Stimulated activated CD8-positive, alpha-beta memory T cell treated with anti-CD3 and anti-CD28 coated beads, Interleukin-7, amount 100 ng/mL, for 24 hours (primary cell): ENCODE measurements around the gene MAGI2.

ENCODE experiments used
- DNase-seq: peaks from one replicate; pipeline ENCODE4 v3.0.0-alpha.2; 2020; ENCODE audit warnings: low read depth

MAGI2 gene

DNA sequence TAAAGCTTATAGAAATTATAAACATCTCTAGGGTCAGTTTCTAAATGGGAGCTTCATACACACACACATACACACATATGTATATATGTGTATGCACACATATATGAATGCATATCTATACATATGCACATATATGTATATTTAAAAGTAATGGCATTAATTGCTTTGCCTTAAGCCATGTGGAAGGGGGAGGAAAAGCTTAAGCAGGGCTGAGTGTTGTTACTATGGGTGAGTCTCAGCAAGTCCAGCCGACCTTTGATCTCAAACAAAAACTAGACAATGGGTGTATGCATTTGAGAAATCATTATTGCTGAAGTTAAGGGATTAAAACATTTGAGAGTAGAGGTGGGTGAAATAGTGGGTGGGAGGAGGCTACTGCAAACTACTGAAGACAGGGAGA is 546.7 kb downstream of the MAGI2 start:
- no peak for DNase-seq

DNA sequence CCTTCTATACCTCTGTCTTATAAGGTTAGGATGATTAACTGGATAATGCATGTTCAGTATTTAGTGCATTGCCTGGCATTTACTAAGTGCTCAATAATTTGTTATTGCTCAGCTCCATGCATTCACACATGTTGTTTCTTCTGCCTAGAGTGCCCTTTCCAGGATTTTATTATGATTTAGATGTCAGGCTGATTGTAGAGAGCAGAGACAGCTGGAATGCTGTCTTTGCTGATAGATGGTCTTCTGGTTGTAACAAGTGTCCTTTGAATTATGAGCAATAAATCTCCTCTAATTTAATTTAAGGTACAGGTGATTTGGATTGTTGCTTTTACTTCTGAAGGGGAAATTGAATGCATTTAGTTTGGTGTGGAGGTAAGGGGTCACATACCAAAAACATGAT is 548.0 kb downstream of the MAGI2 start:
- no peak for DNase-seq

DNA sequence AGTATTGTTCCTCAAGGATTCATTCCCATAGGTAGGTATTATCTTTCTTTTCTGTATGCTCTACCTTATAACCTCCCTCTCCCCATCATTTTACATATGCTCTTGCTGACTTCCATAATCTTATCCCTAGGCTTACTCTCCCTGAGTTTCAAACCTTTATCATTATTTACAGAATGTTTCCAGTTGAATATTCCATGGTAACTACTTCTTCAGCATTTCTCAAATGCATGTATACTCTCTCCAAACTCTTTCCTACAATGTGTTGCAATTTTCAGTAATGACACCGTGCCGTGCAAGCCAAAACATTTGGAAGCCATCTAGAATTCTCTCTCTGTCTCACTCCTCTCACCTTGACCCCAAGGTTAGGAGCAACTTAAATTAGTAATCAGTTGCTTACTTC is 548.5 kb downstream of the MAGI2 start:
- DNase-seq, result no peak

DNA sequence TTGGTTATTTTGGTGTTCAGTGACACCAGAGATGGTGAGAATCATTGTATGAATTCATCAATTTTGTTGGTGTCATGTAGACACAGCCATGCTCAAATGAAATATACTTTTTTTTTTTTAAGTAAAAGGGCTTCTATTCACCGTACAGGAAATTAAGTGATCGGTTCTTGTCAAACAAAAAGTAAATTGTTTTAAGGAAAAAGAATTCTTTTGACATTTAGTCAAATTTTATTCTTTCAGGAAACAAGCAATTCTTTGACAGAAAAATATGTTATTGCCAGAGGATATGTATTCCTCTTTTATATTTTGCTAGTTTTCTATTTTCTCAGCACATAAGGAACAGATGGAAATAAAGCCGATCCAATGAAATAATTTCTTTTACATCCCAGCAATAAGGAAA is 551.9 kb downstream of the MAGI2 start:
- DNase-seq, result no peak

DNA sequence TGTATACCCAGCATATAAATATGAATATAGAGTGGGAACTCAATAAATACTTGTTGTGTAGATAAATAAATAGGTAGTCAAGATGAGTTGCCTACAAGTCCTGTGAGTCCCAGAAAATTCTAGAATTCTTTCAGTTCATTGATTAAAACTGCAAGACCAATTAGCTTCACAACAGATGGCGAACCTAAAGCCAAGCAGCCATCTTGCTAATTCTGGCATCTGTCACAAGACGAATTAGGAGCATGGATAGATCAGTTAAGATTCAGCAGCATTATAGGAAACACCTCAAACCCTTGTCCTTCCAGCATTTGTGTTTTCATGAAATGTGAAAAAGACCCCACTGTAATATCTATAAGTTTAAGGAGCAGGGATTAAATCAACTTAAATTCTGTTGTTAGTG is 552.7 kb downstream of the MAGI2 start:
- DNase-seq, result no peak

DNA sequence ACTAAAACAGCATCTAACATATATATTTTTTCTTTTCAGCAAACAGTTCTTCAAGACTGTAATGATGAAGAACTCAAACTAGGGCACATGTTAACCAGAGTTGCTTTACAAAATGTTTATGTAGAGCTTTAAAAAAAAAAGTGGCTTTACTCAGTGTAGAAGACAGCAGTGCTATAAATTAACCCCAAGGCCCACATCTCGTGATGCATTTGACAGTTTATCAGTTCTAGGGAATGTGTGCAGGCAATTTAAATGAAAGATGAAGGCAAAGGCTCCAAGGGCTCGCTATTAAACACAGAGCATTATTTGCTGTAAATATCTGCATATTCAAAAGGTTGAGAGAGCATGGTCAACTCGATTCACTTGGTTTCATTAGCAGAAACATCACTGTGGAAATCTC is 558.1 kb downstream of the MAGI2 start:
- DNase-seq, result no peak

DNA sequence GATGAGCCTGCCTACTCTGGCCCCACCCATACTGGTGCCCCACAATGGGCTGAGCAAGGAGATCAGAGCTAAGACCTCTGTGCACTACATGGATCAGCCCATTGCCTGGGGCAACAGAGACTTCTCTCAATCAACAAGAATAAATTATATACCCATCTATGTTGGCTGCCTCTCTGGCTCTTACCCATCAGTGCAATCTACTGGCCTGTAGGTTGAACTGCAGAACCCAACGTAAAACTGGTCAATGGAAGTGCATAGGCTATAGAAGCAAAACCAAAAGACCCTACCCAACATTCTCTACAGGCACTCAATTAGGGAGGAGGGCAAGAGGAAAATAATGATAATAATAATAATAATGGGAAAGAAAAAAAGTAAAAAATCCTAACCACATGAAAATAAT is 574.3 kb downstream of the MAGI2 start:
- no peak for DNase-seq

DNA sequence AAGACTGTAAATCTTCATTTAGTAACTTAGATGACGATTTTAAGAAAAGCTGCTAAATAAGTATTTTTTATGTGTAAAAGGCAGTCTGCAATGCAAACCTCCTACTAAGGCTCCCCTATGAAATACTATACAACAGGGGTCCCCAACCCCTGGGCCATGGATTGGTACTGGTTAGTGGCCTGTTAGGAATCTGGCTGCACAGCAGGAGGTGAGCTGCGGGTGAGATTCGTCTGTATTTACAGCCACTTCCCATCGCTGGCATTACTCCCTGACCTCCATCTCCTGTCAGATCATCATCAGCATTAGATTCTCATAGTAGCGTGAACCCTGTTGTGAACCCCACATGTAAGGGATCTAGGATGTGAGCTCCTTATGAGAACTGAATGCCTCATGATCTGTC is 580.4 kb downstream of the MAGI2 start:
- no peak for DNase-seq

DNA sequence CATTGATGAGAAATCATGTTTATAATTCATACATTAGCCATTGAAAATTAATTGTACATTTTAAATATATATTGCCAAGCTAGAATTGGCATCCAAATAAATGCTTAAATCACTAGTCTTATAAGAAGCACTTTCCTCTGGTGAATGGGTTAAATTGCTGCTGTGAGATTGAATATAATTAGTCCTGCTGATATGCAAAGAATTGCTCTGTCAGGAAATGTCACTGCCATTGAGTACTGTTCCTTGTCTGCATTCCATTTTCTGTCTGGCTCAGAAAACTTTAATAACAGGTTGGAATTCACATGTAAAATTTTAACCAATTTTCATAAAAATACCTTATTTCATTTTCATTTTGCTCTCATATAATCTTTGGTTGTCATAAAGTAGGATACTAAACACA is 589.1 kb downstream of the MAGI2 start:
- no peak for DNase-seq

DNA sequence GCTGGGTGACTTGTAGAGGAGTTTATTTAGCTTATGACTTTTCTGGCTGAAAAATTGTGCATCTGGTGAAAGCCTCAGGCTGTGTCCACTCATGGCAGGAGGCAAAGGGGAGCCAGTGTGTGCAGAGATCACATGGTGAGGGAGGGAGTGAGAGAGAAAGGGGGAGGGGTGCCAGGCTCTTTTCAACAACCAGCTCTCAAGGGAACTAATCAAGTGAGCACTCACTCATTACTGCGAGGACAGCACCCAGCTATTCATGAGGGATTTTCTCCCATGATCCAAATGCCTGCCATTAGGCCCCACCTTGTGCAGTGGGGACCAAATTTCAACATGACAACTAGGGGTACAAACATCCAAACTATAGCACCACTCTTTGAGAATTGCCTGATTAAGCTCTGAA is 590.2 kb downstream of the MAGI2 start:
- DNase-seq, result no peak

DNA sequence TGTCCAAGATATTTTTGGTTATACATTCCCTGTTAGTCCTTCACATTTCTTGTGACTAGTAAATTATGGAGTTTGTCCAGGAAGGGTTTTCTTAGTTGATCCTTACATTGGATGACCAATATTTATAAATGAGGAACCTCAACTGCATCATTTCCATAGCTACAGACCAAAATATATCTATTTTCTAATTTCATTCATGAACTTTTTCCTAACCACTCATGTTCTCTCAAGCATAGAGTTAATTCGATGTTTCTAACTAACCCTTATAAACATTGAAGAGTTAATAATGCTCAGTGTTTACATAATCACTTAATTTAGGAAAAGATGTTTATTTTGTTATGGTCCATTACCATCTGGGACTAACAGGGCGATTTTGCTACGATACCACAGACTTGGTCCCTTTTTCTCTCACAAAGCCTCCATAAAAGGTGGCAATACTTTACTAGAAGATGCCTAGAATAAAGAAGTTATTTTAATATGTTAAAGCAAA is 591.0 kb downstream of the MAGI2 start:
- no peak for DNase-seq

DNA sequence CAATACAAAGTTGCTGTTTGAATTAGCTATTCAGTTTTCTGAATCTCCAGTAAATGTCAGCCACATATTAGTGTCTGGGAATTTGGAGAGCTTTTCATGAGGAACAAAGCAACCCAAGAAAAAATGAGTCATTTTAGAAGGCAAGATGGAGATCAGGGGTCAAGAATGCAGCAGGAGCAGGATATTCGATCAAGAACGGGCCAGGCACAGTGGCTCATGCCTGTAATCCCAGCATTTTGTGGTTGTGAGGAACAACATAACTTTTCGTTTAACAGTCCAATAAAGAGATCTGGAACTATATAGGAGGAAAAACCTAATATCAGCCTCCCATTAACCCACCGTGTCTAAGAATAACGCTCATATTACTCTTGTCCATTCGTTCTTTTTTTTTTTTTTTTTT is 600.5 kb downstream of the MAGI2 start:
- no peak for DNase-seq

DNA sequence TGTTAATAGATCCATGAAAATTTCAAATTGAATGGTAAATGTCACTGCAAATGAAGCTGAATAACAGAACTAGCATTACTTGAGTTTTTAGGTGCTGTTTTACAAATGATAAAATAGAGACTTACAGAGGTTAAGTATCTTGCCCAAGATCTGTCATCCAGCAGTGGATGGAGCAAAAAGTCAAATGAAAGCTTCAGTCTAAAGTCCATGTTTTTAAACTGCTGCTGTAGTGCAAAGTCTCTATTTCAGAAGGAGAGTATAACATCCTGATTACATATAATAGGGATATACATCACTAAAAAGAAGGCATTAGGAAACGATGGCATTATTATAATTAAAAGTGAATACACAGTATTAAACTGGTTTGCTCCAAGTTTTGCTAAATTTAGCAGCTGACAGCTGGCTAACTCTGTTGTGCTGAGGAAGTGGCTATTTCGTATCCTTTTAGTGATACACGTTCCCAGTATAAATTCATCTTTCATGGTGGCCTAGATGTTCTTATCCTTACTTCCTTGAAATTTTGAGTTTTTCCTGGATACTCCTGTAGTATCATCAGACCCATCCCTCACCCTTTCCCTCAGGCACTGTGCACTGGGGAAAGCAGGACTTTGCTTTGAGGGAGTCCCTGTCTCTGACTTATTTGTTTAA is 603.2 kb downstream of the MAGI2 start:
- DNase-seq, result no peak

DNA sequence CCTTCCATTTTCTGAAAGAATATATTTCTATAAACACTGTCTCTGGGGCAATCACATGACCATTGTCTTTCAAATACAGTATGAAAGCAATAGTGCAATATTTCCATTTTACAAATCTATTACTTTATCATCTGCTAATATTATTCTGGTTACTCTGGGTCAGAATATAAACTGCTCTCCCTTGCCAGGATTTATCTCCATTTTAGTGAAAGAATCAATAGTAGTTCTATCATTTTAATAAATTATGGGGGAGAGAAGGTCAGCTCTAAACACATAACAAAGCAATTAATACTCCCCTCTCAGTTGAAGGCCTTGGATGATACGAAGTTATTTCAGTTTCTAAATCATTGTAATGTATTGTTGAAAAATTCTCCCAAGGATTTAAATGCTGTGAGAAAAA is 608.3 kb downstream of the MAGI2 start:
- no peak for DNase-seq

DNA sequence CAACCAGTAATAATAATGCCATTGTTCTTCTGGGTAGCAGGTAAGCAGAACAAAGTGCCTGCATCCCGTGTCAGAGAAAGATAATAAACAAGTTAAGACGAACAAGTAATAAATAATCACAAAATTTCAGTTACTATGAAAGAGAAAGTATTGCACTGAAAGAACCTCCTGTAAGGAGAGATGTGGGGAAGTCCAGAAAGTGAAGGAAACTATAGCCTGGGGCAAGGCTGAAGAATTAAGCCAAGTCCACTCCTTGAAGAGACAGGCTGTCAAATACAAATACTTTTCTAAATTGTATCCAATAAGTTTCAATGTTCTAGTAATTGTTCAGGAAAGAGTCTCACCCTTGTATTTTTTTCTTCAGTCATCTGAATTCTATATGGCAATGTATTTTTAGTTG is 611.4 kb downstream of the MAGI2 start:
- DNase-seq, result no peak

DNA sequence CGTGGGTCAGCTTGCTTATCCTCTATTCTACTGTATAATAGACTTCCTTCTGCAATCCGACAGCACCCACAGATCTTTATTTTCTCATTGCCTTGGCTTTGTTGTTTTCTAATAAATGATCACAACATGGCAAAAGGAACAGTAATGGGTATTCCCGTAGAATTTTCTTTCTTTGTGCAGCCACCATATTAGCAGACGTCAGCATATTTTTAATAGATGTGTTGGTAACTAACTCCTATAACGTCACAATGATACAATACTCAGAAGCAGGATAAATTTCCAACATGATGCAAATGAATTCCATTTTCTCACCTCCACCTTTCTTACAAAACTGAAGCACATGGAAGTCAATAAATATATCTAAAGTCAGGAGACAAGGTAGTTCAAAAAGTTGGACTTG is 617.6 kb downstream of the MAGI2 start:
- DNase-seq, result no peak

DNA sequence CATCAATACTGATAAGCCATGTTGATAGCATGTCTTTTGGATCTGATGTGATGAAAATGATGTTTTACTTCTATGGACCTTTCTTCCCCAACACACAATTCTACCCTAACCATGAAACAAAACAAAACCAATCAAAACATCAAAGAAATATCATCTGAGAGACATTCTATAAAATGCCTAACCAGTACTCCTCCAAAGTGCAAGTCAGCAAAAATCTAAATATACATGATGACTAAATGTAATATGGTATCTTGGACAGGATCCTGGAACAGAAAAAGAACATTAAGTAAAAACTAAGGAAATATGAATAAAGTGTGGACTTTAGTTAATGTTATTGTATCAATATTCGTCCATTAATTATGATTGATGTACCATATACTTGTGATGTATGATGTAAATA is 625.1 kb downstream of the MAGI2 start:
- no peak for DNase-seq

DNA sequence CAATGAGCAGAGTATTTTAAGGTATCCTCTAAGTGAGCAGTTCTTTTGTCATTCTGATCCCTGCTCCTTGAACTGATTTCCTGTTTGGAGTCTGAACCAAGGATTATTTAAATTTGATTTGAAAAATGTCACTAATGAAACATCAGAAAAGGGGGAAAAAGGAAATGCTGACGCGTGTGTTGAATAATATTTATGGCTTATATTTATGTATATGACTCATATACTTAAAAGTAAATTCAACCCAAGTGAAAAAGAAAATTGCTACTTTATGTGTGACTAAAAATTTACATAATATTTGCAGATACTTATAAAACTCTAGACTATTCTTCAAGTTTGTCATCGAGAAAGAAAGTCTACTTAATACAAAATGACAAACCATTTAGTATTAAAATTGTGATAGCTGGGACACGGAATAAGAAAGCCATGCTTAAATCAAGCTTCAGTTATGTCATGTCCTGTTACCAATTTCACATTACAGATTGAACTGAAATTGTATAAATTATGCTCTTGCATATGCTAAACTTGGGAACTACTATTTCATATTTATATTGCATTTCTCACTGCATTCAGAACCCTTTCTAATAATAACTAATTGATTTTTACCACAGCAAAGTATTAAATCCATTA is 649.9 kb downstream of the MAGI2 start:
- DNase-seq, result no peak

DNA sequence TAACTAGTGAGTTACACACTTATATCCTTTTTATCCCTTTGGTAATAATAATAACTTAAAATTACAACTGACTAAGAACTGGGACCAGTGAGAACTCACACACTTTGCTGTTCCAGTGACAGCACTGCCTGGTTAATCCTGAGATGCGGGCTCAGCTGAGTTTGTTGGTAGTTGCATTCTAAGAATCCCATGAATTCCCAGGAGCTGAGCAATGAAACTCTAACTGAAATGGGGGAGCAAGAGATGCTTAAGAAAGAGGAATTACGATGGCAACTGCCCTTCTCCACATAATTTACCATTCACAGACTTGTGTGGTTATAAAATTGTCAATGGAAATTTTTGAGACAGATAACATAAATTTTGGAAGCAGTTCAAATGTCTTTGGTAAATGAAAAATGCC is 659.4 kb downstream of the MAGI2 start:
- DNase-seq, result no peak

DNA sequence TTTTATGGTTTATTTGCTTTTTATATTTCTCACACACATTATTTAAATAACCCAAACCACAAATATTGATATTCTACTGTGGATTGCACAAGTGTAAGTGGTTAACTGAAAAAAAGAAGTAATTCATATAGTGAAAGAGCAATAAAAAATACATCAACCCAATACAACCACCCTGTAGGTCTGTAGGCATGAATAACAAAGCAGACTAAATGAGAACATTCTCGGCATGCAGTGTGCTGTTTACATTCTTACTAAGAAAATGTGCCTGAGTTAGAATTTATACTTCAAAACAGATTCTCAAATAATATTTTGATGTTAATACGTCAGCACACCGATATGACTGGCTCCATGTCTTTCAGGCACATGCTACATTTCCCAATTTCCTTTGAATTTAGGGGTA is 660.8 kb downstream of the MAGI2 start:
- no peak for DNase-seq

DNA sequence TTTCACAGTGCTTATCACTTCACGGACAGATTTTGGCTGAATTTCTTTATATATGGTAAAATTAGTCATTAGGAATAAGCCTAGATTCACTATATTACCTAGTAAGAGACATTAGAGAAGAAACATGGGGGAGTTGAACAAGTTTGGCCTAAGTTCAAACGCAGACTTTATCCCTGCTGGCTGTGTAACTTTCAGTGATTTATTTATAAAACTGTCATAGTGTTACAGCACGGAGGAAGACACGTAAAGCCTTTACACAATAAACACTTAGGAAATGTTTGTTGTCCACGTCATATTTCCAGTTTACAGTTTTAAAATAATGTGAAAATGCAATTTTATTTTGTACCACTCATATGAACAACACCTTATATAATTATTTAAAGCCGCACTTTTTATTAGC is 661.5 kb downstream of the MAGI2 start:
- DNase-seq, result no peak

DNA sequence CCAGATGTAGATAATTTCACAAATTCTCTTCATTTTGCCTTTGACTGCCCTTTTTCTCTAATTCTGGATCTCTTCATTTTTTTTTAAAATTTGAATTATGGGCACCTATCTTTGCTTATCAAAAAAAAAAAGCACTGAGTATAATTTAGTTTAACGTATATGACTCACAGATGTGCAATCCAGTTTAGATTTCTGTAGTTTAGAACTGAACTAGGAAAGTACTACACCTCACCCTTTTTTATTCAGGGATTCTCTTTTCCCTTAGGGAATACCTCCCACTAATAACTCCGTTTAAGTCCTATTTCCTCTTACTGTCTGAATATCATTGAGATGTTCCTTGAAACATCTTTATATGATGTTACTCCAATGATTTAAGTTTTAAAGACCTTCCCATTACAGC is 665.0 kb downstream of the MAGI2 start:
- no peak for DNase-seq

DNA sequence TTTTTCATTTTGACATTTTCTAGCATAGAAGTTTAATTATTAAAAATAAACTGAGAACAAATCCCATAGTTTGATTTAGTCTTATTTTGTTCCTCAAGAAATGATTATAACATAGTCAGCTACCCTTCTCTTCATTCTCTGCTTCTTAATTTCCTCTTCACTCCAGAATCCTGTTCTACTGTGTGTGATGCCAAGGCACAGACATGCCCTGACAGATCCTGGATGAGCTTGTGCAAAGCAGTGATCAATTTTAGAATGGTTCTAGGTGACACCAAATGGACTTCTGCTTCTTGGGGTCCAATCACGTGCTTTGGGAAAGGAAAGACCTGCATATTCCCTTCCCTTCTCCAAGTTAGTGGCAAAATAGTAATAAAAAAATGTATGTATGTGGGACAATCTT is 665.6 kb downstream of the MAGI2 start:
- no peak for DNase-seq

DNA sequence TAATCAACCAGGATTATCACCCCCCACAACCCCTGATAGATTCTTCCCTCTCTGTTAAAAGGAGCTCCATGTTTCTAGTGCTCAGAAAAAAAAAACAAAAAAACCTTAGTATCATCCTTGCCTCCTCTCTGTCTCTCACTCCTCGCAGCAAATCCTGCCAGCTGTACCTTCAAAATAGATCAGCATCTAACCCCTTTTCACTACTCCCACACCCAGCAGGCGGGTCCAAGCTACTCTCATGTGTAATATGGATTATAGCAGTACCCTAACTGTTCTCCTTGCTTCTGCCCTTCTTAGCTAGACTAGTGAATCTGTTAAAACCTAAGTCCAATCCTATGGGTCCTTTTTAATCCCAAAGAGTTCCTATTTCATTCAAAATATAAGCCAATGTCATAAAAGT is 667.4 kb downstream of the MAGI2 start:
- DNase-seq, result no peak
